Measurements from ENCODE around the gene MLLT6.

DNA sequence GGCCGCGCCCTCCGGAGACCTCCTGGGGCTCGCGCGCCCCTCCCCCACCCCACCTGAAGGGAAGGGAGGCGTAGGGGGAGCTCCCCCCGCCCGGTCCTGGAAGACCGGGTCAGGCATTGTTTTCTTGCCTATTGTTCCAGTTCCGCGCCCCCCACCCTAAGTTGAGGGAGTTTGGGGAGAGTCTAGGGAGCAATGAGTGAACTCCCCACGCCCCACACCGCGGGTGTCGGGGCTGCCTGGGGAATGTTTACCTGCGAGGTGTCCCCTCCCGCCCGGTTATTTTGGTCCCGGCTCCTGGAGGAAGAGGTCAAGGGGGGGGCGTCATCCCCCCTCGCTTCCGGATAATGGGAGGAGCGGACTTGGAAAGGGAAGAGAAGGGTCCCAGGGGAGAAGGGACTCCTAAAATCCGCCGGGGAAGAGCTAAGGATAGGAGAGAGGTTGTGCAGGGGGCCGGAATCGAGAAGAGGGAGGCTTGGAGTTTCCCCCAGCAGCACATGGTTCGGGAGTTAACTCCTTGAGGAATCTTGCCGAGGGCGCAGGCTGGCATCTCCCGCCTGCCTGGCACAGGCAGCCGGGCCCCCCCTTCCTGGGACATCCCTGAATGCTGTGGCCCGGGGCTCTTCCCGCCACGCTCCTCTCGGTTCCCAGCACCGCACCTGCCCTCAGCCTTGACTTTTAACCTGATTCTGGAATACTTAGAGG lies 881 bp downstream of the MLLT6 start:
- TF ChIP-seq, protein P1, sequence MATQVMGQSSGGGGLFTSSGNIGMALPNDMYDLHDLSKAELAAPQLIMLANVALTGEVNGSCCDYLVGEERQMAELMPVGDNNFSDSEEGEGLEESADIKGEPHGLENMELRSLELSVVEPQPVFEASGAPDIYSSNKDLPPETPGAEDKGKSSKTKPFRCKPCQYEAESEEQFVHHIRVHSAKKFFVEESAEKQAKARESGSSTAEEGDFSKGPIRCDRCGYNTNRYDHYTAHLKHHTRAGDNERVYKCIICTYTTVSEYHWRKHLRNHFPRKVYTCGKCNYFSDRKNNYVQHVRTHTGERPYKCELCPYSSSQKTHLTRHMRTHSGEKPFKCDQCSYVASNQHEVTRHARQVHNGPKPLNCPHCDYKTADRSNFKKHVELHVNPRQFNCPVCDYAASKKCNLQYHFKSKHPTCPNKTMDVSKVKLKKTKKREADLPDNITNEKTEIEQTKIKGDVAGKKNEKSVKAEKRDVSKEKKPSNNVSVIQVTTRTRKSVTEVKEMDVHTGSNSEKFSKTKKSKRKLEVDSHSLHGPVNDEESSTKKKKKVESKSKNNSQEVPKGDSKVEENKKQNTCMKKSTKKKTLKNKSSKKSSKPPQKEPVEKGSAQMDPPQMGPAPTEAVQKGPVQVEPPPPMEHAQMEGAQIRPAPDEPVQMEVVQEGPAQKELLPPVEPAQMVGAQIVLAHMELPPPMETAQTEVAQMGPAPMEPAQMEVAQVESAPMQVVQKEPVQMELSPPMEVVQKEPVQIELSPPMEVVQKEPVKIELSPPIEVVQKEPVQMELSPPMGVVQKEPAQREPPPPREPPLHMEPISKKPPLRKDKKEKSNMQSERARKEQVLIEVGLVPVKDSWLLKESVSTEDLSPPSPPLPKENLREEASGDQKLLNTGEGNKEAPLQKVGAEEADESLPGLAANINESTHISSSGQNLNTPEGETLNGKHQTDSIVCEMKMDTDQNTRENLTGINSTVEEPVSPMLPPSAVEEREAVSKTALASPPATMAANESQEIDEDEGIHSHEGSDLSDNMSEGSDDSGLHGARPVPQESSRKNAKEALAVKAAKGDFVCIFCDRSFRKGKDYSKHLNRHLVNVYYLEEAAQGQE (IDR thresholded peaks at IDR 0.05; ENCODE audit: insufficient read depth in 1 of 2, low read depth in 2 of 2, low read length in 1 of 2): no peak
- no peak for TF ChIP-seq SIN3A (IDR thresholded peaks at IDR 0.05; ENCODE audit: borderline replicate concordance, insufficient read depth, low read depth, low read length)

All from Panc1 (cell line).